Small intestine (tissue), 7 donors: Measurements from ENCODE around the gene PRKAR1B. TPM values are rescaled to one million over a fixed set of nuclear protein-coding genes. Genes with fewer than 3 reads are reported as not detected.

ENCODE experiments used
- DNase-seq, 2 donors: peaks; one replicate each; pipeline versions ENCODE4 v3.0.0 to v3.0.0-alpha.2; 2013
- FAIRE-seq: peaks from 2 replicates; lab custom pipeline; 2012; peaks lifted over from hg19 to GRCh38; lab: Jason Lieb, UNC
- H3K27ac ChIP-seq, 3 donors: one replicate each; pipeline ENCODE4 v1.5.1; 2013; ENCODE audit warnings: low read length in 2 of 3, mild to moderate bottlenecking in 2 of 3, control low read depth in 1 of 3, inconsistent platforms in 1 of 3, low read depth in 1 of 3, moderate library complexity in 1 of 3
- H3K27me3 ChIP-seq, 3 donors: one replicate each; pipeline ENCODE4 v1.6.1; 2013; ENCODE audit warnings: low read length in 3 of 3, inconsistent platforms in 1 of 3; ENCODE audit not compliant: control insufficient read depth in 3 of 3, insufficient read depth in 3 of 3
- H3K36me3 ChIP-seq, 3 donors: one replicate each; pipeline ENCODE4 v1.6.1; 2013; ENCODE audit warnings: low read length in 3 of 3, inconsistent platforms in 1 of 3, low read depth in 1 of 3, mild to moderate bottlenecking in 1 of 3, moderate library complexity in 1 of 3; ENCODE audit not compliant: control insufficient read depth in 3 of 3, insufficient read depth in 2 of 3
- H3K4me1 ChIP-seq, 3 donors: one replicate each; pipeline ENCODE4 v1.6.1; 2013; ENCODE audit warnings: low read length in 2 of 3, inconsistent platforms in 1 of 3, low read depth in 1 of 3, mild to moderate bottlenecking in 1 of 3, moderate library complexity in 1 of 3; ENCODE audit not compliant: control insufficient read depth in 3 of 3, insufficient read depth in 2 of 3
- H3K4me3 ChIP-seq, 3 donors: one replicate each; pipeline ENCODE4 v1.5.1; 2013; ENCODE audit warnings: low read length in 3 of 3, control low read depth in 1 of 3, inconsistent platforms in 1 of 3, low read depth in 1 of 3, mild to moderate bottlenecking in 1 of 3, moderate library complexity in 1 of 3
- H3K9me3 ChIP-seq, 2 donors: one replicate each; pipeline ENCODE4 v1.6.1; 2013; ENCODE audit warnings: low read depth in 1 of 2, low read length in 1 of 2; ENCODE audit not compliant: control insufficient read depth in 2 of 2, insufficient read depth in 1 of 2
- WGBS, 3 donors: extraction: QIAGEN DNeasy Blood & Tissue Kit; methylation state at CpG; one replicate each; pipeline ENCODE4 v1.1.7; 2013; 5-methylcytosine and 5-hydroxymethylcytosine counted together
- polyA plus RNA-seq, 4 donors: library from polyadenylated mRNA; stranded (reverse) in 3 of 4; unstranded in 1 of 4; fragments of 200-250 nt in 3 of 4; fragments of 120-200 nt in 1 of 4; gene quantifications; one replicate each; pipeline versions ENCODE4 v1.2.1 to v1.2.3, GENCODE V29; 2013
- donor health status: healthy with polysubstance abuse.
- donor health status: control.
- donor health status: control.
- donor health status: Bipolar disorder and iron deficiency.
- donor health status: healthy.

The PRKAR1B gene
- polyA plus RNA-seq, 4 donors: 9.5 to 32.3 (median 18.6) TPM

DNA sequence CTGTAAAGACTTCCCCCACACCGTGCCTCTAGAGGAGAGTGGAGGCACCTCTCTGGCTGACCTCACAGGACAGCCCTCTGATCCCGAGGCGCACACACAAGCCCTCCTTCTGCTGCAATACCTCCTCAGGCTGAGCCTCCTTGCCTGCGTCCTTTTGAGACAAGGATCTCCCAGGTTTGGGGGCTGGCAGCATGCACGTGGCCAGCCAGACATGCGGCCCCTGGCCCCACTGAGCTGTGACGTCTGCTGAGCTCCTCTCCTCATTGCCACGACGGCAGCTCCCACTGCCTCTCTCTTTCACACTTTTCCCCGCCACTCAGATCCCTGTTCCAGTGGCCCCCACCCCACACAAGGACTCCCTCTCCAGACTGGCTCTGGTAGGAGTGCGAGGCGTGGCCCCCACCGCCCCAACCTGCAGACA is 12.8 kb downstream of the PRKAR1B start:
- H3K4me1 ChIP-seq: no peaks in the 10 kb centered on the region
- WGBS, 3 donors: 87 to 93% (median 92%) methylated on average over 11 to 13 of the region's 13 CpGs
- no peak overlapping the region for H3K4me3 ChIP-seq
- no peaks in the 10 kb centered on the region for H3K27me3 ChIP-seq
- H3K9me3 ChIP-seq: peaks cover 0 to 5% of the 10 kb centered on the region in 2 donors
- peaks cover 0 to 38% (median 0%) of the 10 kb centered on the region in 3 donors for H3K36me3 ChIP-seq
- DNase-seq: no peak
- no peak overlapping the region for H3K27ac ChIP-seq
- FAIRE-seq: no peak

DNA sequence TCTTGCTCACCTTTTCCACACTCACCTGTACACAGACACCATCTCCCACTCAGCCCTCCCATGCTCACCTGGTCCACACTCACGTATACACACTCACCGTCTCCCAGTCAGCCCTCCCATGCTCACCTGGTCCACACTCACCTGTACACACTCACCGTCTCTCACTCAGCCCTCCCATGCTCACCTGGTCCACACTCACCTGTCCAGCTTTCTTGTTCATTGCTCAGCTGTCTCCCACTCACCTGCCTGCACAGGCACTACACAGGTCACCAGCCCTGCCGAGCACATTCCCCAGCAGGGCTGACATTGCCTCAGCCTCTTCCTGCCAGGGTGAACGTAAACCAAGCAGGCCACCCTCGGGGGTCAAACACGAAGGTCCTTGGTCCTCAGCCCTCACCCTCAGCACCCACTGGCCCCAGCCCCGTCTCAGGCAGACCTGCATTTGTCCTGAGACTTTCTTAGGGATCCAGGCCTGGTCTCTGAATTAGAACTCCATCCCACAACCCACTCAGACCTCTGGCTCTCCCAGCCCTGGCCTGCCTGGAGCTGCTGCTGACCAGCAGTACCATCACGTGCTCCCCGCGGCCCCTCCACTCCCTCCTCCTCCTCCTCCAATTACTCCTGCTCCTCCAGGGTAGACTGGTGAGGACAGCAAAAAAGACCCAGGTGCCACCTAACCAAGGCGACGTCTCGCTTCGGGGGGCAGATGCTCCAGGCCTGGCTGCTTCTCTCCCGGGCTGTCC is 13.4 kb downstream of the PRKAR1B start:
- 89 to 90% (median 89%) methylated on average over 16 of the region's 16 CpGs for WGBS, 3 donors
- no peak for FAIRE-seq
- H3K27me3 ChIP-seq: no peaks in the 10 kb centered on the region

GRCh38 chr7:713139-713457 is 14.0 kb downstream of the PRKAR1B start:
- Histone ChIP-seq H3K4me3 (no peak overlapping the region), H3K27me3 (no peaks in the 10 kb centered on the region), H3K4me1 (no peaks in the 10 kb centered on the region), H3K9me3 (no peaks in the 10 kb centered on the region), H3K36me3 (peaks cover 0 to 41% (median 0%) of the 10 kb centered on the region in 3 donors), H3K27ac (no peak overlapping the region)
- WGBS, 3 donors: 75 to 81% (median 81%) methylated on average over 5 to 9 of the region's 9 CpGs
- DNase-seq (no peak), FAIRE-seq (no peak)

More for the DNA sequence above, 13.4 kb downstream of the PRKAR1B start:
- Histone ChIP-seq H3K27ac (no peak overlapping the region), H3K4me3 (no peak overlapping the region), H3K9me3 (no peaks in the 10 kb centered on the region), H3K36me3 (peaks cover 0 to 38% (median 0%) of the 10 kb centered on the region in 3 donors), H3K4me1 (no peaks in the 10 kb centered on the region)
- DNase-seq: no peak

- FAIRE-seq (no peak), DNase-seq (no peak)
- Histone ChIP-seq H3K36me3 (peaks cover 0 to 47% (median 0%) of the 10 kb centered on the region in 3 donors), H3K27ac (no peak overlapping the region), H3K27me3 (no peaks in the 10 kb centered on the region), H3K4me1 (no peaks in the 10 kb centered on the region), H3K4me3 (peak overlapping the region; percentile 24 to 42 (median 37)), H3K9me3 (no peaks in the 10 kb centered on the region)
- 13 to 39% (median 31%) methylated on average over 27 to 71 of the region's 74 CpGs for WGBS, 3 donors
Observed at GRCh38 chr7:712381-713138, 14.5 kb downstream of the PRKAR1B start.

DNA sequence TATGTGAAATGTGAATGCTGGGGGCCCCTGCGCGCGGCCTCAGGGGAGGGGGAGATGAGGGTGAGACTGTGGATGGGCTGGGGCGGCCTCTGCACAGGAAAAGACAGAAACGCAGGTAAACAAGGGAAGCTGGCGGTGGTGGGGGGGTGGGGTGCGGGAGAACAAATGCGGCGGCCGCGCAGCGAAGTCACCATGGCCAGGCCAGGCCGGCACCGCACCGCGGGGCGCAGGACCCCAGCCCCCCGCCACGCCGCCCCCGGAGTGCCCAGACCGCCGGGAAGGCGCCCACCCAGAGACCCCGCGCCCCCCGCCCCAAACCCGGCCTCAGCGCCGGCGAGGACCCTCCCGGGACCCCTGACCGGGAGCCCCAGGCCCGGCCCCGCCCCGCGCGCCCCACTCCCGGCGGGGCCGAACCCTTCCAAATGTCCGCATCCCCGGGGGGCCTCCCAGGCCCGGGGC is 15.1 kb downstream of the PRKAR1B start:
- peaks cover 0 to 51% (median 0%) of the 10 kb centered on the region in 3 donors for H3K36me3 ChIP-seq
- H3K27ac ChIP-seq: no peak overlapping the region
- no peak for FAIRE-seq
- 11 to 66% (median 65%) methylated on average over 12 to 44 of the region's 44 CpGs for WGBS, 3 donors
- no peaks in the 10 kb centered on the region for H3K4me1 ChIP-seq
- peak overlapping the region; percentile 37 to 44 (median 42) for H3K4me3 ChIP-seq
- no peak for DNase-seq
- no peaks in the 10 kb centered on the region for H3K27me3 ChIP-seq
- H3K9me3 ChIP-seq: no peaks in the 10 kb centered on the region

- 63 to 95% (median 91%) methylated on average over 41 to 45 of the region's 45 CpGs for WGBS, 3 donors
- no peak for DNase-seq
- H3K4me3 ChIP-seq: peak overlapping the region in 1 of 3 donors; percentile 44
Observed at GRCh38 chr7:711093-711921, 15.8 kb downstream of the PRKAR1B start.

DNA sequence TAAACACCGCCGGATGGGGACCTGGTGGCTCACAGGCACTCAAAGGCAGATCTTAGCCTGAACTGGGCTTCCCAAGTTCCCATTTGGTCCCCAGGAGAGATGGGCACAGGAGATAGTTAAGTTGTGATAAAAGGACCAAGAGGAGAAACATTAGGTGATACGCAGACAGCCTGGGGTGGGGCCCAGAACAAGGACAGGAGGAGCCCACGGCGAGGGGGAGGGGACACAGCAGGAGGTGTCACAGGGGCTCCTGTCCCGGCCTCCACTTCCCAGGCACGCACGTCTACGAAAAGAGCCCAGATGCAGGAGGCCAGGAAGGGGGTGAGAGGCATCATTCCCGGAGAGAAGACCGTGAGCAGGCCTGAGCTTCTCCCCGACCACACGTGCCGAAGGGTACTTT is 16.9 kb downstream of the PRKAR1B start:
- FAIRE-seq (no peak), DNase-seq (no peak)
- Histone ChIP-seq H3K4me1 (no peaks in the 10 kb centered on the region), H3K27me3 (no peaks in the 10 kb centered on the region), H3K4me3 (no peak overlapping the region), H3K27ac (no peak overlapping the region), H3K36me3 (peaks cover 0 to 43% (median 0%) of the 10 kb centered on the region in 3 donors), H3K9me3 (no peaks in the 10 kb centered on the region)
- 87 to 94% (median 91%) methylated on average over 14 of the region's 14 CpGs for WGBS, 3 donors

More at GRCh38 chr7:711093-711921, 15.8 kb downstream of the PRKAR1B start:
- Histone ChIP-seq H3K27me3 (no peaks in the 10 kb centered on the region), H3K27ac (peak overlapping the region in 1 of 3 donors; percentile 26), H3K4me1 (no peaks in the 10 kb centered on the region), H3K9me3 (no peaks in the 10 kb centered on the region), H3K36me3 (peaks cover 0 to 47% (median 0%) of the 10 kb centered on the region in 3 donors)
- no peak for FAIRE-seq
